HEK293 (cell line): ENCODE results near the gene PPP6R1.

ENCODE experiments used
- CTCF ChIA-PET: fragments of 350-600 bp; formaldehyde crosslinking; extraction: SDS; loops from one replicate; lab custom pipeline; 2021; ENCODE audit warnings: antibody characterized with exemption; lab: Yijun Ruan, JAX
- POLR2A ChIA-PET: fragments of 300-600 bp; formaldehyde crosslinking; extraction: SDS; loops from one replicate; lab custom pipeline; 2020; ENCODE audit warnings: antibody characterized with exemption, inconsistent platforms; lab: Yijun Ruan, JAX
- H3K27ac ChIP-seq: fragments of 200-500 bp; sonication (Bioruptor generic); 2 replicates; pipeline ENCODE4 v1.5.1; 2014; ENCODE audit warnings: low read depth, low read length, control low read depth, inconsistent platforms; ENCODE audit errors: extremely low read depth
- H3K36me3 ChIP-seq, 2 experiments: fragments of 200-500 bp in 1 of 2; sonication (Bioruptor generic) in 1 of 2; 1 replicate in 1 of 2; 2 replicates in 1 of 2; pipeline ENCODE4 v1.5.1; 2014 to 2017; ENCODE audit warnings: inconsistent platforms in 2 of 2, low read length in 2 of 2; ENCODE audit not compliant: control insufficient read depth in 2 of 2, insufficient read depth in 1 of 2
- H3K4me1 ChIP-seq: fragments of 200-500 bp; sonication (Bioruptor generic); 2 replicates; pipeline ENCODE4 v1.5.1; 2014; ENCODE audit warnings: mild to moderate bottlenecking, low read length, inconsistent platforms; ENCODE audit not compliant: control insufficient read depth, insufficient read depth
- H3K4me3 ChIP-seq: 2 replicates; pipeline ENCODE4 v1.5.1; 2011; ENCODE audit warnings: low read depth, mild to moderate bottlenecking, control low read depth, low read length, moderate library complexity
- H3K9me3 ChIP-seq: fragments of 200-500 bp; sonication (Bioruptor generic); 2 replicates; pipeline ENCODE4 v1.5.1; 2014; ENCODE audit warnings: low read depth, low read length, inconsistent platforms; ENCODE audit not compliant: control insufficient read depth, insufficient read depth
- BCL6B ChIP-seq: fragments of 450-650 bp; formaldehyde crosslinking; IDR thresholded peaks from 2 replicates; pipeline ENCODE4 v1.5.1; 2017; ENCODE audit warnings: missing biosample characterization, missing genetic modification characterization
- GLIS2 ChIP-seq: fragments of 450-650 bp; formaldehyde crosslinking; IDR thresholded peaks from 2 replicates; pipeline ENCODE4 v1.5.1; 2016; ENCODE audit warnings: missing biosample characterization, missing genetic modification characterization
- KLF17 ChIP-seq: fragments of 450-650 bp; formaldehyde crosslinking; IDR thresholded peaks from 2 replicates; pipeline ENCODE4 v1.5.1; 2016; ENCODE audit warnings: missing biosample characterization, missing genetic modification characterization
- SALL2 ChIP-seq: fragments of 450-650 bp; formaldehyde crosslinking; IDR thresholded peaks from 2 replicates; pipeline ENCODE4 v1.5.0; 2017; ENCODE audit warnings: missing biosample characterization, mild to moderate bottlenecking, missing genetic modification characterization, borderline replicate concordance
- ZFHX2 ChIP-seq: fragments of 450-650 bp; formaldehyde crosslinking; conservative IDR thresholded peaks from 2 replicates; pipeline ENCODE4 v1.5.1; 2016; ENCODE audit warnings: missing biosample characterization, missing genetic modification characterization
- ZFP3 ChIP-seq: fragments of 450-650 bp; formaldehyde crosslinking; IDR thresholded peaks from 2 replicates; pipeline ENCODE4 v1.5.1; 2016; ENCODE audit warnings: low read depth, missing biosample characterization, missing genetic modification characterization
- ZFP37 ChIP-seq: fragments of 450-650 bp; formaldehyde crosslinking; IDR thresholded peaks from 2 replicates; pipeline ENCODE4 v1.5.1; 2016; ENCODE audit warnings: missing biosample characterization, missing genetic modification characterization
- ZNF10 ChIP-seq: fragments of 450-650 bp; formaldehyde crosslinking; IDR thresholded peaks from 2 replicates; pipeline ENCODE4 v1.5.1; 2017; ENCODE audit warnings: missing biosample characterization, missing genetic modification characterization
- ZNF138 ChIP-seq: fragments of 450-650 bp; formaldehyde crosslinking; IDR thresholded peaks from 2 replicates; pipeline ENCODE4 v1.5.1; 2016; ENCODE audit warnings: missing biosample characterization, missing genetic modification characterization, borderline replicate concordance
- ZNF280C ChIP-seq: fragments of 450-650 bp; formaldehyde crosslinking; IDR thresholded peaks from 2 replicates; pipeline ENCODE4 v1.5.1; 2016; ENCODE audit warnings: missing biosample characterization, missing genetic modification characterization
- ZNF350 ChIP-seq: fragments of 450-650 bp; formaldehyde crosslinking; IDR thresholded peaks from 2 replicates; pipeline ENCODE4 v1.5.0; 2017; ENCODE audit warnings: missing biosample characterization, mild to moderate bottlenecking, missing genetic modification characterization
- ZNF354C ChIP-seq: fragments of 450-650 bp; formaldehyde crosslinking; IDR thresholded peaks from 2 replicates; pipeline ENCODE4 v1.5.1; 2016; ENCODE audit warnings: missing biosample characterization, missing genetic modification characterization, low read depth, borderline replicate concordance
- ZNF501 ChIP-seq: fragments of 450-650 bp; formaldehyde crosslinking; IDR thresholded peaks from 2 replicates; pipeline ENCODE4 v1.5.1; 2016; ENCODE audit warnings: missing biosample characterization, missing genetic modification characterization
- ZNF560 ChIP-seq: fragments of 450-650 bp; formaldehyde crosslinking; IDR thresholded peaks from 2 replicates; pipeline ENCODE4 v1.5.1; 2017; ENCODE audit warnings: missing biosample characterization, missing genetic modification characterization, borderline replicate concordance
- ZNF626 ChIP-seq: fragments of 450-650 bp; sonication (Bioruptor Pico); formaldehyde crosslinking; IDR thresholded peaks from 2 replicates; pipeline ENCODE4 v1.5.1; 2018; ENCODE audit warnings: missing biosample characterization, missing genetic modification characterization, inconsistent platforms
- ZNF768 ChIP-seq: fragments of 450-650 bp; formaldehyde crosslinking; IDR thresholded peaks from 2 replicates; pipeline ENCODE4 v1.5.1; 2018; ENCODE audit warnings: missing biosample characterization, mild to moderate bottlenecking, missing genetic modification characterization
- TF ChIP-seq, protein P1 (sequence below): fragments of 450-650 bp; IDR thresholded peaks from 2 replicates; pipeline ENCODE4 v1.5.1; 2018; ENCODE audit warnings: missing biosample characterization, missing genetic modification characterization
- TF ChIP-seq, protein P2 (sequence below): fragments of 450-650 bp; formaldehyde crosslinking; IDR thresholded peaks from 2 replicates; pipeline ENCODE4; 2016; ENCODE audit warnings: missing biosample characterization, missing genetic modification characterization

The PPP6R1 gene

GRCh38 chr19:55232286-55232602 is 26.6 kb downstream of the PPP6R1 start (continued):
- no peak for TF ChIP-seq ZNF501 (tag by site-specific recombination)
- no peak for TF ChIP-seq ZNF280C (tag by site-specific recombination)

DNA sequence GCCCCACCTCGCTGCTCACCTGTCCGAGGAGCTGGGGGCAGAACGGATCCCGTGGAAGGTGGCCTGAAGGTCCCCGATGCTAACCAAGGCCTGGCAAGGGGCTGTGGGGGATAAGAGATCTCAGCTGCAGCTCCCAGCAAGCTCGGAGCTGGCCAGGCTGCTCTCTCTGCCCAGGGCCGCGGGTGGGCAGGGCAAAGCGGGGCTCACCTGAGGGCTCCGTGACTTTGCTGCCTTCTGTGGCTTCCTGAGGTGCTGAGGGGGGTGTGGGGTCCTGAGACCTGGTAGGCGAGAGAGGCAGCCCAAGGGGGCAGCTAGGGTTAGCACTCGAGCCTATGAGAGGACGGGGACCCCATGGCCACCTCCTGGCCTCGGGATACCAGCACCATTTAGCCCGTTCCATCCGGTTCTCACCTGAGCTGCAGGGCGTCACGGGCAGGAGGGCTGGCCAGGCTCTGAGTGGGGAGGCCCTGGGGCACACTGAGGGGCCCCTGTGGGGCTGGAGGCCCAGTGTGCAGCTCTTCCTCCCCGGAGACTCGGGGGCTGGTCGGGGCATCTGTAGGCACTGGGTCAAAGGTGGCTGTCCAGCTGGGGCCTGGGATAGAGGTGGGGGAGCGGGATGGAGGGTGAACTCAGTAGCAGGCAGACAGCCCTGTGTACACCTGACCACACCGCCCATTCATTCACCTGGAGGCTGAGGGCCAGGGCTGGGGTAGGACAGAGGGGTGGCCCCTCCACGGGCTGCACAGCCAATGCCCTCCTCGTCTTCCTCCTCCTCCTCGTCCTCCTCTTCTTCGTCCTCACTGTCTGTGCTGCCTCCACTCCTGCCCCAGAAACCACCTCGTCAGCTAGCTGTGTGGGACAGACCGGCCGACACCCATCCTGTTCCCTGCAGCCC is 27.2 kb downstream of the PPP6R1 start:
- Histone ChIP-seq H3K27ac (no peak overlapping the region), H3K36me3 (peaks cover 13 to 91% of the 10 kb centered on the region in 2 experiments)
- CTCF ChIA-PET: no interaction called here

DNA sequence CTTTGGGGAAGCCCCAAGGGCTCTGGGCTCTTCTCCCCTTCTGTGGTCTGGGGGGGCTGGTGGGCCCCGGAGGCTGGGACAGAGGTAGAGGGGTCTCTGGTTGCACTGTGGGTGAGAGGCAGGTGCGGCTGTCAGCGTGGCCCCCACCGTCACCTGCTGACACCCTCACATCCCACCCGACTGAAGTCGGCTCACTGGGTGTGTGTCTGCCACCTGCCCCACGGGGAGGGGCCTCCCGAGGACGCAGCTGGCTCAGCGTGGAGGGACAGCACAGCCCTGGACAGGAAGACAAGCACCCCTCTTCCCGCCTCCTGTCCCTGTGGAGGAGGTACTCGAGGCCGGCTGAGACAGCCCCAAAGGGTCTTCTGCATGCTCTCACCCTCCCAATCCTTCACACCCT is 28.0 kb downstream of the PPP6R1 start:
- CTCF ChIA-PET: no interaction called here
- H3K27ac ChIP-seq: no peak overlapping the region
- peaks cover 6 to 83% of the 10 kb centered on the region in 2 experiments for H3K36me3 ChIP-seq
- no peak overlapping the region for H3K4me3 ChIP-seq
- POLR2A ChIA-PET: interaction anchor here (0.6 kb wide), 1 partner anchor 55 kb away, joined by 4 read pairs; no protein-coding TSS in a partner anchor
- no peaks in the 10 kb centered on the region for H3K9me3 ChIP-seq
- H3K4me1 ChIP-seq: no peaks in the 10 kb centered on the region
- TF ChIP-seq ZNF10 (tag by site-specific recombination) (0 out of 2 replicates have a peak, but pooled peaks have one; percentile 18), SALL2 (no peak), GLIS2 (tag by site-specific recombination) (no peak), ZNF501 (tag by site-specific recombination) (no peak), ZNF354C (no peak)

More for the DNA sequence above, 27.2 kb downstream of the PPP6R1 start:
- no peaks in the 10 kb centered on the region for H3K4me1 ChIP-seq
- TF ChIP-seq ZNF138: no peak
- no peak for TF ChIP-seq ZNF768 (tag by site-specific recombination)
- TF ChIP-seq, protein P1, sequence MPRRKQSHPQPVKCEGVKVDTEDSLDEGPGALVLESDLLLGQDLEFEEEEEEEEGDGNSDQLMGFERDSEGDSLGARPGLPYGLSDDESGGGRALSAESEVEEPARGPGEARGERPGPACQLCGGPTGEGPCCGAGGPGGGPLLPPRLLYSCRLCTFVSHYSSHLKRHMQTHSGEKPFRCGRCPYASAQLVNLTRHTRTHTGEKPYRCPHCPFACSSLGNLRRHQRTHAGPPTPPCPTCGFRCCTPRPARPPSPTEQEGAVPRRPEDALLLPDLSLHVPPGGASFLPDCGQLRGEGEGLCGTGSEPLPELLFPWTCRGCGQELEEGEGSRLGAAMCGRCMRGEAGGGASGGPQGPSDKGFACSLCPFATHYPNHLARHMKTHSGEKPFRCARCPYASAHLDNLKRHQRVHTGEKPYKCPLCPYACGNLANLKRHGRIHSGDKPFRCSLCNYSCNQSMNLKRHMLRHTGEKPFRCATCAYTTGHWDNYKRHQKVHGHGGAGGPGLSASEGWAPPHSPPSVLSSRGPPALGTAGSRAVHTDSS: peak; percentile 75
- no peak for TF ChIP-seq ZNF560 (tag by site-specific recombination)
- TF ChIP-seq, all 188 proteins: peak for 1
- no peaks in the 10 kb centered on the region for H3K9me3 ChIP-seq
- no peak overlapping the region for H3K4me3 ChIP-seq
- POLR2A ChIA-PET: interaction anchor here (0.5 kb wide), 1 partner anchor 307 kb away, joined by 11 read pairs; no protein-coding TSS in a partner anchor

DNA sequence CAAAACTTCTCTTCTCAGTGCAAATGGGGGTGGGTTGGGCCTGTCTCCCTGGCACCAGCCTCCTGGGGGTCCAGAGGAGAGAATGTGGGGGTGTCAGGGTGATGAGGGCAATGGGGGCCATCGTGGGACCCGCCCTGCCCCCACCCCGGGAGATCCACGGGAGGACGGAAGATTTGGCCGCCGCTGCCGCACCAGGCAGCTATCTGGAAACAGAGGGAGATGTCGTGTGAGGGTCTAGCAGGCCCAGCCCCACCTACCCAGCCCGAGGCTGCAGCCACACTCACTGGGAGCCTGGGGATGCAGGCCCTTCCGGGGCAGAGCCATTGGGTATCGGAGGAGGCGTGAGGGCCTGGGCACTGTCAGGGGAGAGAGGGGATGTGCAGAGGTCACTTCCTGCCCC is 28.5 kb downstream of the PPP6R1 start:
- H3K9me3 ChIP-seq: no peaks in the 10 kb centered on the region
- H3K4me1 ChIP-seq: no peaks in the 10 kb centered on the region
- POLR2A ChIA-PET: interaction anchor here (0.6 kb wide), 1 partner anchor 55 kb away, joined by 4 read pairs; no protein-coding TSS in a partner anchor
- peaks cover 4 to 83% of the 10 kb centered on the region in 2 experiments for H3K36me3 ChIP-seq
- TF ChIP-seq ZFHX2 (tag by site-specific recombination): no peak
- no peak for TF ChIP-seq KLF17
- no peak for TF ChIP-seq ZNF350 (tag by site-specific recombination)
- TF ChIP-seq ZNF138: no peak
- TF ChIP-seq, protein P2, sequence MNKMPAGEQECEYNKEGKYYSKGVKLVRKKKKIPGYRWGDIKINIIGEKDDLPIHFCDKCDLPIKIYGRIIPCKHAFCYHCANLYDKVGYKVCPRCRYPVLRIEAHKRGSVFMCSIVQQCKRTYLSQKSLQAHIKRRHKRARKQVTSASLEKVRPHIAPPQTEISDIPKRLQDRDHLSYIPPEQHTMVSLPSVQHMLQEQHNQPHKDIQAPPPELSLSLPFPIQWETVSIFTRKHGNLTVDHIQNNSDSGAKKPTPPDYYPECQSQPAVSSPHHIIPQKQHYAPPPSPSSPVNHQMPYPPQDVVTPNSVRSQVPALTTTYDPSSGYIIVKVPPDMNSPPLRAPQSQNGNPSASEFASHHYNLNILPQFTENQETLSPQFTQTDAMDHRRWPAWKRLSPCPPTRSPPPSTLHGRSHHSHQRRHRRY: no peak
- no peak for TF ChIP-seq ZFP3 (tag by site-specific recombination)
- TF ChIP-seq BCL6B (tag by site-specific recombination): no peak
- TF ChIP-seq ZNF626 (tag by site-specific recombination): no peak
- no peak for TF ChIP-seq ZFP37 (tag by site-specific recombination)
- CTCF ChIA-PET: no interaction called here
- H3K27ac ChIP-seq: no peak overlapping the region
- H3K4me3 ChIP-seq: no peak overlapping the region
